B cell (primary cell): ENCODE data around the gene HMSD. TPM values are rescaled to one million over a fixed set of nuclear protein-coding genes. Genes with fewer than 3 reads are reported as not detected.

ENCODE experiments used
- ATAC-seq: fragments of 200-7000 bp; cut with Tn5 transposase; one replicate; pipeline ENCODE4 v1.10.0; 2021; ENCODE audit warnings: low read depth, mild to moderate bottlenecking, moderate number of reproducible peaks, moderate library complexity
- CTCF ChIA-PET: fragments of 350-600 bp; sonication (Branson Sonifier 250); formaldehyde crosslinking; loops from one replicate; lab custom pipeline; 2021; ENCODE audit warnings: antibody characterized with exemption, inconsistent platforms; lab: Charles Lee
- POLR2A ChIA-PET: fragments of 350-600 bp; sonication (Branson Sonifier 250); formaldehyde crosslinking; loops from one replicate; lab custom pipeline; 2021; ENCODE audit warnings: antibody characterized with exemption; lab: Charles Lee
- DNase-seq: peaks from one replicate; pipeline ENCODE4 v3.0.0; 2013
- H2AFZ ChIP-seq: 2 replicates; pipeline ENCODE4 v1.6.1; 2012; ENCODE audit warnings: mild to moderate bottlenecking, low read depth, low read length; ENCODE audit not compliant: insufficient read depth, poor library complexity, severe bottlenecking
- H3K27ac ChIP-seq, 2 donors: 1 replicate in 1 of 2; 2 replicates in 1 of 2; pipeline ENCODE4 v1.5.1; 2012 to 2013; ENCODE audit warnings: low read length in 2 of 2, mild to moderate bottlenecking in 2 of 2, moderate library complexity in 1 of 2
- H3K27me3 ChIP-seq, 4 experiments: fragments of 200-600 bp in 1 of 4; sonication (generic) in 1 of 4; replicated peaks in 1 of 4; 1 replicate in 2 of 4; 2 replicates in 2 of 4; pipeline versions ENCODE4 v1.6.1 to v1.7.0; 2013 to 2016; ENCODE audit warnings: low read length in 3 of 4, mild to moderate bottlenecking in 2 of 4, mixed read lengths in 1 of 4, moderate library complexity in 1 of 4; ENCODE audit not compliant: insufficient read depth in 4 of 4, control insufficient read depth in 3 of 4; ENCODE audit errors: control extremely low read depth in 1 of 4
- H3K36me3 ChIP-seq, 2 experiments: replicated peaks in 1 of 2; 1 replicate in 1 of 2; 2 replicates in 1 of 2; pipeline versions ENCODE4 v1.6.1 to v1.7.1; 2013; ENCODE audit warnings: low read length in 1 of 2; ENCODE audit not compliant: insufficient read depth in 2 of 2, control insufficient read depth in 1 of 2; ENCODE audit errors: control extremely low read depth in 1 of 2, extremely low read depth in 1 of 2
- H3K4me1 ChIP-seq, 2 donors: fragments of 200-600 bp in 1 of 2; sonication (generic) in 1 of 2; 1 replicate in 1 of 2; 2 replicates in 1 of 2; pipeline versions ENCODE4 v1.5.1 to v1.6.1; 2013 to 2017; ENCODE audit warnings: low read length in 2 of 2; ENCODE audit not compliant: control insufficient read depth in 2 of 2, insufficient read depth in 2 of 2
- H3K4me2 ChIP-seq: replicated peaks from 2 replicates; pipeline ENCODE3; 2012; ENCODE audit warnings: mild to moderate bottlenecking, low read depth, low read length; ENCODE audit not compliant: poor library complexity, severe bottlenecking
- H3K4me3 ChIP-seq, 5 experiments: fragments of 200-600 bp in 1 of 5; sonication (generic) in 1 of 5; 1 replicate in 3 of 5; 2 replicates in 2 of 5; pipeline versions ENCODE4 v1.5.1 to v1.7.0; 2011 to 2016; ENCODE audit warnings: low read length in 4 of 5, mild to moderate bottlenecking in 4 of 5, low read depth in 2 of 5, control low read depth in 1 of 5, moderate library complexity in 1 of 5; ENCODE audit not compliant: insufficient read depth in 1 of 5; ENCODE audit errors: control extremely low read depth in 1 of 5, extremely low read depth in 1 of 5
- H3K79me2 ChIP-seq: fragments of 200-600 bp; sonication (generic); one replicate; pipeline ENCODE4 v1.6.0; 2016; ENCODE audit warnings: low read length; ENCODE audit not compliant: control insufficient read depth, insufficient read depth
- H3K9ac ChIP-seq: fragments of 200-600 bp; sonication (generic); 2 replicates; pipeline ENCODE4 v1.6.1; 2017; ENCODE audit warnings: mild to moderate bottlenecking, low read length, moderate library complexity
- H3K9me3 ChIP-seq, 3 donors: one replicate each; pipeline versions ENCODE4 v1.6.1 to v1.7.1; 2013; ENCODE audit warnings: low read length in 2 of 3; ENCODE audit not compliant: control insufficient read depth in 2 of 3, insufficient read depth in 1 of 3; ENCODE audit errors: control extremely low read depth in 1 of 3
- H4K20me1 ChIP-seq: 2 replicates; pipeline ENCODE4 v1.6.0; 2012; ENCODE audit warnings: mild to moderate bottlenecking, low read length; ENCODE audit not compliant: insufficient read depth, control insufficient read depth, poor library complexity, severe bottlenecking
- H3K27ac Mint-ChIP-seq: one replicate; pipeline ENCODE4 v1.8.0; 2021; ENCODE audit warnings: mixed read lengths
- H3K27me3 Mint-ChIP-seq: one replicate; pipeline ENCODE4 v1.8.0; 2021; ENCODE audit warnings: mixed read lengths
- H3K4me1 Mint-ChIP-seq: one replicate; pipeline ENCODE4 v1.8.0; 2021; ENCODE audit warnings: mixed read lengths
- H3K4me3 Mint-ChIP-seq: one replicate; pipeline ENCODE4 v1.8.0; 2021; ENCODE audit warnings: mixed read lengths
- H3K9me3 Mint-ChIP-seq: one replicate; pipeline ENCODE4 v1.8.0; 2022; ENCODE audit warnings: mixed read lengths; ENCODE audit not compliant: insufficient read depth
- EZH2 ChIP-seq: IDR thresholded peaks from 2 replicates; pipeline ENCODE4 v1.6.1; 2012; ENCODE audit warnings: borderline replicate concordance, low read depth, mild to moderate bottlenecking, moderate library complexity, low read length; ENCODE audit not compliant: insufficient read depth, poor library complexity, severe bottlenecking
- WGBS: methylation state at CpG from one replicate; pipeline ENCODE4 v1.1.5; 2013; ENCODE audit warnings: missing lambda C conversion rate; ENCODE audit not compliant: insufficient coverage; 5-methylcytosine and 5-hydroxymethylcytosine counted together
- intact Hi-C: fragments of 100-400 bp; cut with micrococcal nuclease; formaldehyde crosslinking; loops from one replicate; pipeline ENCODE4 v1.10.0; 2022
- polyA plus RNA-seq: library from polyadenylated mRNA; depleted of rRNA; stranded (reverse); fragments of >200 nt; gene quantifications from 2 replicates; pipeline ENCODE4 v1.2.3, GENCODE V29; 2012
- total RNA-seq, 2 donors: library from RNA; stranded (reverse); fragments of 120-200 nt in 1 of 2; gene quantifications; 1 replicate in 1 of 2; 2 replicates in 1 of 2; pipeline versions ENCODE4 v1.2.3 to v1.2.4, GENCODE V29; 2013 to 2022
- TF ChIP-seq, protein P1 (sequence below): fragments of 200-600 bp; IDR thresholded peaks from one replicate; pipeline ENCODE4 v1.8.0; 2022; ENCODE audit warnings: antibody characterized with exemption, mild to moderate bottlenecking

The HMSD gene
- total and polyA plus RNA-seq, 2 donors (not counting 1 experiment from before 2014, with no cell fraction given), result 0.04 TPM; not detected in 1

GRCh38 chr18:63936932-63937393 is 12.1 kb upstream of the HMSD start:
- DNase-seq, result no peak
- Histone ChIP-seq H3K4me2 (peak overlapping the region; percentile 97), H3K36me3 (no peaks in the 10 kb centered on the region), H3K9ac (peak overlapping the region; percentile 71), H3K4me1 (peaks cover 11 to 14% of the 10 kb centered on the region in 2 donors), H3K9me3 (peaks cover 0 to 7% (median 0%) of the 10 kb centered on the region in 3 donors), H3K4me3 (peak overlapping the region; percentile 32 to 73 (median 65)), H4K20me1 (no peaks in the 10 kb centered on the region), H2AFZ (peak overlapping the region; percentile 94), H3K79me2 (no peaks in the 10 kb centered on the region), H3K27me3 (peaks cover 0 to 17% (median 4%) of the 10 kb centered on the region in 4 experiments), H3K27ac (no peak overlapping the region)
- intact Hi-C loops, result loop anchor here (1.0 to 5.0 kb wide), 4 partner anchors 12 to 419 kb away; partner anchors contain the start of genes HMSD and SERPINB8
- peaks cover 10% of the 10 kb centered on the region for H3K27me3 Mint-ChIP-seq
- TF ChIP-seq, protein P1, sequence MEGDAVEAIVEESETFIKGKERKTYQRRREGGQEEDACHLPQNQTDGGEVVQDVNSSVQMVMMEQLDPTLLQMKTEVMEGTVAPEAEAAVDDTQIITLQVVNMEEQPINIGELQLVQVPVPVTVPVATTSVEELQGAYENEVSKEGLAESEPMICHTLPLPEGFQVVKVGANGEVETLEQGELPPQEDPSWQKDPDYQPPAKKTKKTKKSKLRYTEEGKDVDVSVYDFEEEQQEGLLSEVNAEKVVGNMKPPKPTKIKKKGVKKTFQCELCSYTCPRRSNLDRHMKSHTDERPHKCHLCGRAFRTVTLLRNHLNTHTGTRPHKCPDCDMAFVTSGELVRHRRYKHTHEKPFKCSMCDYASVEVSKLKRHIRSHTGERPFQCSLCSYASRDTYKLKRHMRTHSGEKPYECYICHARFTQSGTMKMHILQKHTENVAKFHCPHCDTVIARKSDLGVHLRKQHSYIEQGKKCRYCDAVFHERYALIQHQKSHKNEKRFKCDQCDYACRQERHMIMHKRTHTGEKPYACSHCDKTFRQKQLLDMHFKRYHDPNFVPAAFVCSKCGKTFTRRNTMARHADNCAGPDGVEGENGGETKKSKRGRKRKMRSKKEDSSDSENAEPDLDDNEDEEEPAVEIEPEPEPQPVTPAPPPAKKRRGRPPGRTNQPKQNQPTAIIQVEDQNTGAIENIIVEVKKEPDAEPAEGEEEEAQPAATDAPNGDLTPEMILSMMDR, result no peak
- no peak for TF ChIP-seq EZH2
- ATAC-seq, result no peak
- H3K9me3 Mint-ChIP-seq, result no peaks in the 10 kb centered on the region
- no peak overlapping the region for H3K4me3 Mint-ChIP-seq
- ChIA-PET POLR2A (no interaction called here), CTCF (interaction anchor here (0.7 to 6.2 kb wide), 12 partner anchors 16 to 423 kb away, joined by 3 to 64 read pairs (median 4); no protein-coding TSS in a partner anchor)
- WGBS, result 33% methylated on average over 19 of the region's 19 CpGs
- peaks cover 5% of the 10 kb centered on the region for H3K4me1 Mint-ChIP-seq
- H3K27ac Mint-ChIP-seq, result no peak overlapping the region

DNA sequence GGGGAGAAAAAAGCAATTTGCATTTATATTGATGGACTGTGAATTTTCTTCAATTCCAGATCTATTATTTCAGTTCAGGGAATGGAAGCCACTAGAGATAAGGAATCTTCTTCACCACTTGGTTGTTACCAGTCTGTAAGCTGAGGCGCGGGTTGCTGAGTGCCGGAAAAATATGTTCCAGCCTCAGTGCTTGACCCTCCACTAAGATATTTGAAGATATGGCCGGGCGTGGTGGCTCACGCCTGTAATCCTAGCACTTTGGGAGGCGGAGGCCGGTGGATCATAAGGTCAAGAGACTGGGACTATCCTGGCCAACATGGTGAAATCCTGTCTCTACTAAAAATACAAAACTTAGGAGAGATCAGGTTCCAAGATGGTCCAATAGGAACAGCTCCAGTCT is 9.1 kb upstream of the HMSD start:
- H3K27me3 Mint-ChIP-seq, result peaks cover 31% of the 10 kb centered on the region
- peaks cover 0 to 7% (median 0%) of the 10 kb centered on the region in 3 donors for H3K9me3 ChIP-seq
- CTCF ChIA-PET, result interaction anchor here (0.6 kb wide), 1 partner anchor 1061 kb away, joined by 3 read pairs; no protein-coding TSS in a partner anchor

More for the DNA sequence above, 9.1 kb upstream of the HMSD start:
- Histone ChIP-seq H4K20me1 (no peaks in the 10 kb centered on the region), H3K79me2 (no peaks in the 10 kb centered on the region), H3K9ac (no peak overlapping the region), H3K27ac (no peak overlapping the region), H3K4me2 (no peak overlapping the region), H3K4me1 (peaks cover 11 to 14% of the 10 kb centered on the region in 2 donors), H3K27me3 (peaks cover 0 to 17% (median 4%) of the 10 kb centered on the region in 4 experiments), H3K4me3 (no peak overlapping the region), H2AFZ (no peak overlapping the region), H3K36me3 (no peaks in the 10 kb centered on the region)
- no peak for ATAC-seq
- Mint-ChIP-seq H3K9me3 (no peaks in the 10 kb centered on the region), H3K4me3 (no peak overlapping the region), H3K4me1 (peaks cover 5% of the 10 kb centered on the region), H3K27ac (no peak overlapping the region)
- POLR2A ChIA-PET, result no interaction called here
- TF ChIP-seq EZH2, result no peak
- TF ChIP-seq, protein P1, result no peak
- DNase-seq, result no peak
- intact Hi-C loops, result no loop called here
- 91% methylated on average over 8 of the region's 8 CpGs for WGBS
